GM21619 (cell line): ENCODE measurements around the gene KIRREL3.

Experiments used
- ATAC-seq: cut with Tn5 transposase; IDR thresholded peaks from one replicate; pipeline ENCODE4 v1.9.1; 2021; ENCODE audit not compliant: unreplicated experiment

Gene KIRREL3

GRCh38 chr11:126497581-126498122, 502.9 kb downstream of the KIRREL3 start:
- ATAC-seq, result no peak

- no peak for ATAC-seq
Measured at GRCh38 chr11:126496576-126497337, 503.8 kb downstream of the KIRREL3 start.

DNA sequence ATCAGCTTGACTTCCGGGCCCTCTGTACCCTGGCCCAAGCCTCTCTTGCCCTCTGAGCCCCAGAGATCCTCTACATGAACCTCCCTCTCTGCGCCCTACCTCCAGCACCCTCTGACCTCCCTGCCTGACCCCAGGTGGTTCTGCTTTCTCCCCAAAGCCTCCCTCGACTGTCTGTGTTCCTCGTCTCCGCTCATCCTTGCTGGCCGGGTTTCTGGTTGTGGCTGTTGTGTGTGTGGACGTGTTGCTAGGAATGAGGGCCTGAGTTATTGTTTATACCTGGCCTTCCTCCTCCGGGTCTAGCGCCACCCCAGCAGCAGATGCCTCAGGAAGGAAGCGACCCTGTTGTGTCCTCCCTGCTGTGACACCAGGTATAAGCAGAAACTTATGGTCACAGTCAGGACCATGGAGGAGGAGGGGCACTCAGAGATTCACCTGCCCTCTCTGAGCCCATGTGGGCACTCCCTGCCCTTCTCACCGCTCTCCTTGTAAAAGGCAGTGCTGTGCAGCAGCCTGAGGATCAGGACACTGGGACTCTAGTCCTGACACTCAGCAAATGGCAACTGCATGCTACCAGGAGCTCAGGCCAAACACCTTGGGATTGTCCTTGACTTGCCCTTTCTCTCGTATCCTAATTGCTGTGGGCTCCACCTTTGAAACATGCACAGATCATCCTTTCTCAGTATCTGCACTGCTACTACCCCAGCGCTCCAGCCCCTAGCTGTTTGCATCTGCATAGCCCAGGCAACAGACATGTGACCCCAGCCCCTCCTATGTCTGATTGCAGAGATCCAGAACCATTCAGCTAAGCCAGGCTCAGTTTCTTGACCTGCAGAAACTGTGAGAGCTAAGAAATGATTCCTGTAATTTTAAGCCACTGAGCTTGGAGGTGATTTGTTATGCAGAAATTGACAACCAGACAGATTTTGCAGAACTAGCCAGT, 505.0 kb downstream of the KIRREL3 start:
- no peak for ATAC-seq

GRCh38 chr11:126494831-126495230, 505.7 kb downstream of the KIRREL3 start:
- no peak for ATAC-seq

DNA sequence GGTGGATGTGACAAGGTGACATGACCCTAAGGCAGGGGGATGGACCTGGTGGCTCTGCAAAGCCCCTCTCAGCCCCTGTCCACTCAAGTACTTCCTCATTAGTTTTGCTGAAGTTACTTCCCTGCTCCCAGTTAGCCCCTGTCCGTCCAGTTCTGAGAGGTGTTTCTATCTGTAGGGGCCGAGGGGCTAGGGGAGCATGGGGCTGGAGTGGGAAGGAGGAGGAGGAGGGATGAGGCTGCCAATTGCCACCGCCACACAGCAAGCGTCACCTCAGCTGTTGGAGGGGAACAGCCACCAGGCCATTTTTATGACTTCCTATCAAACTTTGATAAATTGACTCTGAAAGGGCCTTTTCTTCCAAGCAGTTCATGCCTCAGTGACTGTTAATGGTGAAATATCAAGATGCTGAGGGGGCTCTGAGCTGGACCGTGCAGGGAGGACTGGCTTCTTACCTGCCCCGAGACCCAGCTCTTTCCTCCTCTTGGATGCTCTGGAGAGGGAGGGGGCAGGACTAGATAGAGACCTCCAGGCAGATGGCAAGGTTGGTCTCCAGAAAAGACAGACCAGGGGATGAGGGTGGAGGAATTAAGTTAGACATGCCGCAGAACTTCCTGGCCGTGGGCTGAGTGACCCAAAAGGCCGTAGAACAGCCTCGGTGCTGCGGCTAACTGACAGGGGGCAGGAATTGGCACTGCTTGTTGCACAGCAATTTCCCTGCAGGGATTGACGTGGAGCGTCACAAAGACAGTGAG, 508.1 kb downstream of the KIRREL3 start:
- ATAC-seq, result no peak

DNA sequence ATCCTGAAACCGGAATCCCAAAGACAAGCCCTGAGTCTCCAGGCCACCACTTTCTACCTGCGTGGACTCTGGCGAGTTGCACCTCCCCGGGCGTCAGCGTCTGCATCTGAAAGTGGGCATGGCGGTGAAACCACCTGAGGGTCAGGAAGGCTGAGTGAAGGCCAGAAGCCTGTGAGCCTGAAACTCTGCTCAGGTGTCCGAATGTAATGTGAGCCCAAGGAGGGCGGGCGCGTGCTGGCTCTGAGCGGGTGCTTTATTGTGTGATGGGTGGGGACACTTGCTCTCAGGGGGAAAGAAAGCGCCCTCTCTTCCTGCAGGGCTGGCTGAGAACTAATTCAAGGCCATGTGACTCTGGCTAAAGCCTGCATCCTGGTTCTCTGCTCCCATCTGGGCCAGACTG, 509.5 kb downstream of the KIRREL3 start:
- ATAC-seq, result no peak

GRCh38 chr11:126489836-126490660, 510.5 kb downstream of the KIRREL3 start:
- no peak for ATAC-seq

DNA sequence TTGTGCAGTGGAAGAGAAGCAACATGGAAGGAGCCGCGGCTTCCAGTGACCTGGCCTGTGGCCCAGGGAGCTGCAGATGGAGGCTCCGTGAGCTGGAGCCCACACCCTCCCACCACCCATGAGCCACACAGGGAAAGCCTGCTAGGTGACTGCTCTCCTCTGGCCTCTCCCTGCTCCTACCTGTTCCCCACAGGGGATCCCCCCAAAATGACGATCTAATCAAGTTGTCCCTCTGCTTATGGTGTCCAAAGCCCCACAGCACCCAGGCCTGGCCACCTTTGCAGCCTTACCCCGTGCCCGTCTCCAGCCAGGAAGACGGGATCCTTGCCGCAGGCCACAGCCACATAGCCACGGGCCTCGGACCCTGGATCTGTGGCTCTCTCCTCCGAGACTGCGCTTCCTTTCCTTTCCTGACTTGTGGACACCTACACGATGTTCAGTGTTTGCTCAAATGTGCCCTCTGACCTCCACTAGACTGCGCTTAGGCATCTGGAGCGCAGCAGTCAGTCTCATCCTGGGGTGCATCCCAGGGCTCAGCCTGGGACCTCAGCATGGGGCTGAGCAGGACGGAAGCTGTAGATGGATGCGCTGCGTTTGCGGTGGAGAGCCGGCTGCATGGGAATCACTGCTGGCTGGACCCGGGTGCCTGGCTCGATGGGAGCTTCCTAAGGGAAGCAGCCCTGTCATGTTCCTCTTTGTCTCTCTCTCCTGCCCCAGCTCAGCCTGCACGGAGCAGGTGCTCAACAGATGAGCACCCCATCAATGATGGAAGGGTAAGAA, 511.8 kb downstream of the KIRREL3 start:
- no peak for ATAC-seq

DNA sequence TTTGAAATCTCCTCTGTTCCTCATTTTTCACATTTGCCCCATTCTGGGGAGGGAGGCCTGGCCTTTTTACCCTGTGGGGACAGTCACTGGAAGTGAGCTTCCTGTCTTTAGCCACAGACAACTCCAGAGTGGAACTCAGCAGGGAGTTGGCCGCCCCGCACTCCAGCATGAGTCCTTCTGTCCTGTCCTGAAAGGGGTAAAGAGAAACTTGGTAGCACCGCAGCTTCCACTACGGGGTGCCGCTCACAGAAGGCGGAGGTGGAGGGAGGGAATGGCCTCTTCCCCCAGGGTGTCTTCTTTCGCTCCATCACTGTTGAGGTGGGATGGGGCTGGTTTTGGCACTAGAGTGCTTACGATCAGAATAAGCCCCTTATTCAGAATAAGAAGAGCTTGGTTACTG, 512.9 kb downstream of the KIRREL3 start:
- no peak for ATAC-seq

- no peak for ATAC-seq
Measured at GRCh38 chr11:126485986-126486635, 514.5 kb downstream of the KIRREL3 start.

DNA sequence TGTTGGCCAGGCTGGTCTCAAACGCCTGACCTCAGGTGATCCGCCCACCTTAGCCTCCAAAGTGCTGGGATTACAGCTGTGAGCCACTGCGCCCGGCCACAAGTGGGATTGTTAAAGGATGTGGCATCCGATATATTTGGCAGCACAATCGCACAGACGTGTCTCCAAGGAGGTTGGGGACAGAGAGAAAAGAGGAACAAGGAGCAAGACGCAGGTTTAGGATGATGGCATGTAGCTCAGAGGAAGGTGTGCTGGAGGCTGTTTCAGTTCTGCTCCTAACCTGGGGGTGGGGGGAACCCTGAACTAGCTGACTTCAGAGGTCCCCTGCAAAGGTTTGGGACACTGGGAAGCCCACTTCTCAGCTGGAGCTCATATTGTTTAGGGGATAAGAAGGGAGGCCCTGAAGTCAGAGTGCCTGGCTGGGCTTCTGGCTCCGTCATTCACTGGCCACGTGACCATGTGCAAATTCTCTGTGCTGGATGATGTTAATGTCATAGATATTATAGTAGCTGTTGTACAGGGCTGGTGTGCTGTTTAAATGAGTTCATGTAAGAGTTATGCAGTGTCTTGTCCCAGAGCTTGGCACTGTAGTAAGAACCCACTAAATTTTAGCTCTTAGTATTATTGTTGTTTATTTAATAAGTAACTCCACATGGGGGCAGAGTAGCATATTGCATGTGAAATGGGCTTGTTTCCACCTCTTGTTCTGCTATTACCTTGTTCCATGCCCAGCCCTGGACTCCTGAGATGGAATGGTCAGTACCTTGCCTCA, 515.4 kb downstream of the KIRREL3 start:
- ATAC-seq, result peak; percentile 39

DNA sequence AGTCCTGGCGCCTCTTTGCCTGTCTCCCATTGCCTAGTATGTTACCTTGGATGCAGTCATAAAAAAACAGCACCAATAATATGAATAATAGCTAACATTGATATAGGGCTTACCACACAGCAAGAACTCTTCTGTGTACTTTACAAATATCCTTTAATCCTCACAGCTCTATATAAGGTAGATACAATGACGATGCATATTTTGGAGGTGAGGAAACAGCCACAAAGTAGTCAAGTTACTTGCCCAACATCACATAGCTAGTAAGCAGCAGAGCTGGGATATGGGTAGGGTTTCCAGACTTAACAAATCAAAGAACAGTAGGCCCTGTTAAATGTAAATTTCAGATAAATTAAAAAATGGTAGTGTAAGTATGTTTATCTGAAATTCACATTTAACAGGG, 516.3 kb downstream of the KIRREL3 start:
- ATAC-seq, result no peak

- ATAC-seq, result no peak
Measured at GRCh38 chr11:126483621-126484195, 516.9 kb downstream of the KIRREL3 start.

DNA sequence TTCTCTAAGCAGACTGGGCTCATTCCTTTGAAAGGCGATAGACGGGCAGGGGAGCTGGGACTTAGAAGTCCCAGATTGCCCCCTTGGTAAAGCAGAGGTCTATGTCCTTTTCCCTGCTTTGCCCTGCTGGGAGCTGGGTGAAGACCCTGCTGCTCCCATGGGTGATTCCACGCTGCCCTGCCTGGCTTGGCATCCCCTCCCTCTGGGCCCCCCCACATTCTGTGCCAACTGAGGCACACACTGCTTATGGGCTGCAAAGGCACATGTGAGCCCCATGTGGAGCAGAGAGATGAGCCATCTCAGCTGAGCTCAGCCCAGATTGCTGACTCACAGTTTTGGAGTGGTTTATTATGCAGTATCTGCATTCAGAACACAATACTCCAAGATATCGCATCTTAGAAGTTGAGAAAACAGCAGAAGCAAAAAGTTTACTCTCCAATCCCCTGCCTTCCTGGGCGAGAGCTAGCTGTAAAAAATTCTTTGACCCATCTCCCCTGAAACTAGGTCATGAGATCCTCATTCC, 517.9 kb downstream of the KIRREL3 start:
- no peak for ATAC-seq

DNA sequence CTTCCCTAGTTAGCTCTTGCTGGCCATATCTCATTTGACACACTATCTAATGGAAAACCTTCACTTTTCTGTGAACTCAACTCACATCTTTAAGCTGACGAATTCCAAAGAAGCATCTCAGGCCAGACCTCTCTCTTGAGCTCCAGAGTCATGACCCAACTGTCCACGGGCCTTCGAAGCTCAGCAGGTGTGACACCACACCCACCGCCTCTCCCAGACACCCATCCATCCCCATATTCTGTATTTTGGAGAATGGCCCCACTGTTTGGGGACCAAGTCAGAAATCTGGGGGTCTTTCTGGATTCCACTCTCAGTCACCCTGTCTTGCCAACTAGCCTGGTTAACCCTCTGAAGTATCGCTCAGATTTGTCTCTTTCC, 519.3 kb downstream of the KIRREL3 start:
- no peak for ATAC-seq

- ATAC-seq, result peak; percentile 63
Measured at GRCh38 chr11:126480410-126481302, 519.9 kb downstream of the KIRREL3 start.

GRCh38 chr11:126480015-126480409, 520.6 kb downstream of the KIRREL3 start:
- ATAC-seq, result no peak
